Stimulated activated naive CD8-positive, alpha-beta T cell treated with anti-CD3 and anti-CD28 coated beads, Interleukin-15, amount 100 ng/mL, for 72 hours (primary cell): ENCODE results near the gene MATN1.

Experiments used
- ATAC-seq: fragments of 150-1000 bp; cut with Tn5 transposase; 2 replicates; pipeline ENCODE4 v1.10.0; 2021; ENCODE audit warnings: mild to moderate bottlenecking, moderate library complexity
- DNase-seq, 2 donors: peaks; one replicate each; pipeline ENCODE4 v3.0.0; 2021 to 2022
- H3K27ac Mint-ChIP-seq, 2 donors: one replicate each; pipeline ENCODE4 v1.8.0; 2022; ENCODE audit warnings: mild to moderate bottlenecking in 2 of 2, mixed read lengths in 2 of 2, moderate library complexity in 2 of 2
- H3K27me3 Mint-ChIP-seq: one replicate; pipeline ENCODE4 v1.8.0; 2022; ENCODE audit warnings: mixed read lengths
- H3K4me1 Mint-ChIP-seq: one replicate; pipeline ENCODE4 v1.8.0; 2022; ENCODE audit warnings: mild to moderate bottlenecking, mixed read lengths
- H3K4me3 Mint-ChIP-seq, 2 donors: one replicate each; pipeline ENCODE4 v1.8.0; 2022; ENCODE audit warnings: mild to moderate bottlenecking in 2 of 2, mixed read lengths in 2 of 2, moderate library complexity in 1 of 2
- H3K9me3 Mint-ChIP-seq, 2 donors: one replicate each; pipeline ENCODE4 v1.8.0; 2022; ENCODE audit warnings: mixed read lengths in 2 of 2

The MATN1 gene

GRCh38 chr1:30761381-30762151, 38.2 kb upstream of the MATN1 start:
- Mint-ChIP-seq H3K9me3 (no peaks in the 10 kb centered on the region), H3K27ac (peak overlapping the region; percentile 88 to 90), H3K4me1 (peaks cover 90% of the 10 kb centered on the region), H3K27me3 (no peaks in the 10 kb centered on the region), H3K4me3 (peak overlapping the region; percentile 56 to 94)
- DNase-seq, result no peak
- ATAC-seq, result no peak

GRCh38 chr1:30760596-30761324, 37.4 kb upstream of the MATN1 start:
- no peaks in the 10 kb centered on the region for H3K27me3 Mint-ChIP-seq
- H3K4me1 Mint-ChIP-seq, result peaks cover 84% of the 10 kb centered on the region
- no peaks in the 10 kb centered on the region for H3K9me3 Mint-ChIP-seq
- ATAC-seq (no peak), DNase-seq (no peak)
- H3K4me3 Mint-ChIP-seq, result peak overlapping the region; percentile 53 to 94
- H3K27ac Mint-ChIP-seq, result peak overlapping the region; percentile 7 to 42

GRCh38 chr1:30759718-30760281, 36.4 kb upstream of the MATN1 start:
- Mint-ChIP-seq H3K9me3 (no peaks in the 10 kb centered on the region), H3K27me3 (no peaks in the 10 kb centered on the region), H3K27ac (peak overlapping the region; percentile 2 to 89), H3K4me3 (peak overlapping the region; percentile 53 to 94), H3K4me1 (peaks cover 84% of the 10 kb centered on the region)
- peak; percentile 50 to 64 for DNase-seq
- ATAC-seq, result no peak

- H3K4me3 Mint-ChIP-seq, result peak overlapping the region; percentile 53 to 94
- no peaks in the 10 kb centered on the region for H3K9me3 Mint-ChIP-seq
- H3K27me3 Mint-ChIP-seq, result no peaks in the 10 kb centered on the region
- peak overlapping the region in 1 of 2 donors; percentile 80 for H3K27ac Mint-ChIP-seq
- ATAC-seq (no peak), DNase-seq (peak in 1 of 2 donors; percentile 43)
- H3K4me1 Mint-ChIP-seq, result peaks cover 83% of the 10 kb centered on the region
Observed at GRCh38 chr1:30758785-30759380, 35.5 kb upstream of the MATN1 start.

GRCh38 chr1:30758121-30758688, 34.8 kb upstream of the MATN1 start:
- peaks cover 83% of the 10 kb centered on the region for H3K4me1 Mint-ChIP-seq
- H3K9me3 Mint-ChIP-seq, result no peaks in the 10 kb centered on the region
- peak overlapping the region; percentile 94 to 98 for H3K4me3 Mint-ChIP-seq
- ATAC-seq (no peak), DNase-seq (no peak)
- no peak overlapping the region for H3K27ac Mint-ChIP-seq
- no peaks in the 10 kb centered on the region for H3K27me3 Mint-ChIP-seq

GRCh38 chr1:30757352-30758120, 34.2 kb upstream of the MATN1 start, which contains the start of gene LAPTM5:
TSS of gene LAPTM5 (minus strand) at chr1:30757774. CDS start at chr1:30757745, 29 bp downstream.
- DNase-seq (peak; percentile 40 to 45), ATAC-seq (peak; percentile 32)
- peak within 1 kb of the TSS; percentile 94 to 98 for H3K4me3 Mint-ChIP-seq
- no peaks in the 10 kb centered on the region for H3K27me3 Mint-ChIP-seq
- peaks cover 83% of the 10 kb centered on the region for H3K4me1 Mint-ChIP-seq
- no peaks in the 10 kb centered on the region for H3K9me3 Mint-ChIP-seq
- peak within 1 kb of the TSS; percentile 94 to 99 for H3K27ac Mint-ChIP-seq

GRCh38 chr1:30756545-30757351, 33.4 kb upstream of the MATN1 start:
- Mint-ChIP-seq H3K9me3 (no peaks in the 10 kb centered on the region), H3K27me3 (no peaks in the 10 kb centered on the region), H3K27ac (peak overlapping the region; percentile 94 to 99), H3K4me3 (peak overlapping the region; percentile 94 to 98), H3K4me1 (peaks cover 83% of the 10 kb centered on the region)
- peak; percentile 61 to 78 for DNase-seq
- peak; percentile 78 for ATAC-seq

GRCh38 chr1:30756206-30756544, 32.8 kb upstream of the MATN1 start:
- peak; percentile 5 for ATAC-seq
- Mint-ChIP-seq H3K27me3 (no peaks in the 10 kb centered on the region), H3K9me3 (no peaks in the 10 kb centered on the region), H3K4me1 (peaks cover 83% of the 10 kb centered on the region), H3K27ac (peak overlapping the region; percentile 94 to 99), H3K4me3 (peak overlapping the region; percentile 94 to 98)
- no peak for DNase-seq

- ATAC-seq, result no peak
- Mint-ChIP-seq H3K4me3 (peak overlapping the region; percentile 94 to 98), H3K27me3 (no peaks in the 10 kb centered on the region), H3K4me1 (peaks cover 83% of the 10 kb centered on the region), H3K9me3 (no peaks in the 10 kb centered on the region), H3K27ac (peak overlapping the region in 1 of 2 donors; percentile 76)
- no peak for DNase-seq
Observed at GRCh38 chr1:30755746-30756145, 32.4 kb upstream of the MATN1 start.

GRCh38 chr1:30755334-30755733, 31.9 kb upstream of the MATN1 start:
- H3K27me3 Mint-ChIP-seq, result no peaks in the 10 kb centered on the region
- H3K27ac Mint-ChIP-seq, result peak overlapping the region in 1 of 2 donors; percentile 76
- no peaks in the 10 kb centered on the region for H3K9me3 Mint-ChIP-seq
- peaks cover 83% of the 10 kb centered on the region for H3K4me1 Mint-ChIP-seq
- peak overlapping the region; percentile 94 to 98 for H3K4me3 Mint-ChIP-seq
- ATAC-seq (no peak), DNase-seq (no peak)

- Mint-ChIP-seq H3K27me3 (no peaks in the 10 kb centered on the region), H3K9me3 (no peaks in the 10 kb centered on the region), H3K4me1 (peaks cover 83% of the 10 kb centered on the region), H3K4me3 (peak overlapping the region; percentile 94 to 98), H3K27ac (peak overlapping the region; percentile 76 to 90)
- DNase-seq (no peak), ATAC-seq (peak; percentile 49)
Observed at GRCh38 chr1:30754684-30755171, 31.3 kb upstream of the MATN1 start.

- DNase-seq (no peak), ATAC-seq (no peak)
- H3K27me3 Mint-ChIP-seq, result no peaks in the 10 kb centered on the region
- H3K27ac Mint-ChIP-seq, result peak overlapping the region; percentile 76 to 94
- H3K4me3 Mint-ChIP-seq, result peak overlapping the region; percentile 94 to 98
- no peaks in the 10 kb centered on the region for H3K9me3 Mint-ChIP-seq
- peaks cover 83% of the 10 kb centered on the region for H3K4me1 Mint-ChIP-seq
Observed at GRCh38 chr1:30753660-30754123, 30.3 kb upstream of the MATN1 start.

- no peaks in the 10 kb centered on the region for H3K9me3 Mint-ChIP-seq
- DNase-seq (no peak), ATAC-seq (no peak)
- peaks cover 83% of the 10 kb centered on the region for H3K4me1 Mint-ChIP-seq
- no peaks in the 10 kb centered on the region for H3K27me3 Mint-ChIP-seq
- peak overlapping the region; percentile 61 to 67 for H3K27ac Mint-ChIP-seq
- peak overlapping the region; percentile 94 to 98 for H3K4me3 Mint-ChIP-seq
Observed at GRCh38 chr1:30753118-30753517, 29.7 kb upstream of the MATN1 start.

GRCh38 chr1:30752651-30752908, 29.2 kb upstream of the MATN1 start:
- H3K27ac Mint-ChIP-seq, result peak overlapping the region; percentile 61 to 66
- H3K4me1 Mint-ChIP-seq, result peaks cover 83% of the 10 kb centered on the region
- no peaks in the 10 kb centered on the region for H3K27me3 Mint-ChIP-seq
- DNase-seq (no peak), ATAC-seq (no peak)
- H3K9me3 Mint-ChIP-seq, result no peaks in the 10 kb centered on the region
- peak overlapping the region; percentile 94 to 98 for H3K4me3 Mint-ChIP-seq
